BLaER1 (cell line): ENCODE measurements around the gene OR2W1.

Source experiments
- H3K27ac ChIP-seq: shearing (Covaris generic); formaldehyde crosslinking; 2 replicates; pipeline ENCODE4 v1.8.1; 2022
- H3K27me3 ChIP-seq: shearing (Covaris generic); formaldehyde crosslinking; 2 replicates; pipeline ENCODE4 v1.8.1; 2022
- H3K36me3 ChIP-seq: shearing (Covaris generic); formaldehyde crosslinking; 2 replicates; pipeline ENCODE4 v1.8.1; 2022
- H3K4me1 ChIP-seq: shearing (Covaris generic); formaldehyde crosslinking; 2 replicates; pipeline ENCODE4 v1.8.1; 2022
- H3K4me2 ChIP-seq: shearing (Covaris generic); formaldehyde crosslinking; 2 replicates; pipeline ENCODE4 v1.8.1; 2022
- H3K4me3 ChIP-seq: shearing (Covaris generic); formaldehyde crosslinking; 2 replicates; pipeline ENCODE4 v1.8.1; 2022
- H3K9ac ChIP-seq: shearing (Covaris generic); formaldehyde crosslinking; 2 replicates; pipeline ENCODE4 v1.8.1; 2022
- H3K9me3 ChIP-seq: shearing (Covaris generic); formaldehyde crosslinking; 2 replicates; pipeline ENCODE4 v1.8.1; 2022
- H4K20me1 ChIP-seq: shearing (Covaris generic); formaldehyde crosslinking; 2 replicates; pipeline ENCODE4 v1.8.1; 2022
- Cebpa-rat ChIP-seq: shearing (Covaris generic); IDR thresholded peaks from 2 replicates; pipeline ENCODE4 v1.8.1; 2022

Gene OR2W1, protein sequence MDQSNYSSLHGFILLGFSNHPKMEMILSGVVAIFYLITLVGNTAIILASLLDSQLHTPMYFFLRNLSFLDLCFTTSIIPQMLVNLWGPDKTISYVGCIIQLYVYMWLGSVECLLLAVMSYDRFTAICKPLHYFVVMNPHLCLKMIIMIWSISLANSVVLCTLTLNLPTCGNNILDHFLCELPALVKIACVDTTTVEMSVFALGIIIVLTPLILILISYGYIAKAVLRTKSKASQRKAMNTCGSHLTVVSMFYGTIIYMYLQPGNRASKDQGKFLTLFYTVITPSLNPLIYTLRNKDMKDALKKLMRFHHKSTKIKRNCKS

DNA sequence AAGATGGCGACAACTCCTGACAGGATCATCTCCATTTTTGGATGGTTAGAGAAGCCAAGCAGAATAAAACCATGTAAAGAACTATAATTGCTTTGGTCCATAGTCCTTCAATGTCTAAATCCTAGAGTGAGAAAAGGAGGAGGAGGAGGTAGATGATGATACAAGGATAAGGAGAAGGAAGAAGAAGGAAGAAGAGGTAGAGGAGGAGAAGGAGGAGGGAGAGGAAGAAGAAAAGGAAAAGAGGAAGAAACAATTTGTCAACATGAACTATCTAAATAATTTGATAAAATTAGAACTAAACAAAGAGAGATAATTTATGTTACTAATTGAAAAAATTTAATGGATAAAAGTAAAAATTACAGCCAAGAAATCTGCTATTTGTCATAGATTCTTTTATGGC is at the start of gene OR2W1:
Gene OR2W1, minus strand, starts transcription at position 101 of the 400 bp plus-strand sequence. Its CDS starts 0 bp downstream, at position 101.
- no peaks in the 10 kb centered on the region for H3K36me3 ChIP-seq
- H3K27me3 ChIP-seq, result no peaks in the 10 kb centered on the region
- no peak for TF ChIP-seq Cebpa-rat
- H3K9me3 ChIP-seq, result peaks cover 3% of the 10 kb centered on the region; the same call in 1 of the 2 replicates
- H3K4me1 ChIP-seq, result no peaks in the 10 kb centered on the region
- H3K4me3 ChIP-seq, result no peak within 1 kb of the TSS
- H3K27ac ChIP-seq, result no peak within 1 kb of the TSS
- no peak within 1 kb of the TSS for H3K4me2 ChIP-seq
- no peak within 1 kb of the TSS for H3K9ac ChIP-seq
- H4K20me1 ChIP-seq, result no peaks in the 10 kb centered on the region

DNA sequence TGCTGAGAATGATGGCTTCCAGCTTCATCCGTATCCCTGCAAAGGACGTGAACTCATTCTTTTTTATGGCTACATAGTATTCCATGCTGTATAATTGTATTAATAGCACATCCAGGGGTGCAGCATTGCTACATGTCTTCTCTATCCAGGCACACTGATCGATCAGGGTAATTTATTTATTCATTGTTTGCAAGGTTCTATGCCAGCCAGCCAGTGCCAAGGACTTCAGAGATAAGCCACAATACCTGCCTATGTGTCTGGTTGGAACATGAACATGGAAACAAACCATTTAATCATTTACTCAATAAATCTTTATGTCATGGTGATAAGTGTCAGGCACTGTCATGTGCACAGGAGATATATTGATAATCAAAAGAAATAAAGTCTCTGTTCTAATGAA is 48.0 kb upstream of the OR2W1 start:
- Histone ChIP-seq H3K36me3 (no peaks in the 10 kb centered on the region), H3K4me3 (no peak overlapping the region), H3K4me1 (no peaks in the 10 kb centered on the region), H3K27me3 (no peaks in the 10 kb centered on the region), H3K4me2 (no peak overlapping the region), H3K9ac (no peak overlapping the region), H3K27ac (no peak overlapping the region), H3K9me3 (no peaks in the 10 kb centered on the region), H4K20me1 (no peaks in the 10 kb centered on the region)
- no peak for TF ChIP-seq Cebpa-rat

DNA sequence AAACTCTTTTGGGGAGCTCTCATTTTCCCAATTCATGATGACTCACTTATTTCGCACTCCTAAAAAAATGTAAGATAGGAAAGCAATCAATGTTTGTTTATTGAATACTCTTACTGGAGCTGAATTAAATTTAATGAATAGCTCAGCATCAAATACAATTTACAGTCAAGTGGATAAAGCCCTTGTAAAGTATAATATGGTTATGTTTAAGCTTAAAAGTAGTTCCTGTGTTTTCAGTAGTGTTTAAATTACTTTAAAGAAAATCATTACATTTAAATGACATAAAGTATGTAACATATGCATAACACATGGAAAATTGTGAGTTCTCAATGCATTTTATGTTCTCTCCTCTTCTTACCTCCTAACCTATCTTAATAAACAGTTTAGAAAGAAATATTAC is 42.2 kb upstream of the OR2W1 start, which contains the start of gene OR2B3:
Gene OR2B3, minus strand, starts transcription at position 101 of the 400 bp plus-strand sequence. Its CDS starts 65 bp downstream, at position 36.
- no peaks in the 10 kb centered on the region for H3K27me3 ChIP-seq
- no peak within 1 kb of the TSS for H3K4me3 ChIP-seq
- no peaks in the 10 kb centered on the region for H3K36me3 ChIP-seq
- H3K9ac ChIP-seq, result no peak within 1 kb of the TSS
- no peak within 1 kb of the TSS for H3K4me2 ChIP-seq
- H3K4me1 ChIP-seq, result no peaks in the 10 kb centered on the region
- no peak within 1 kb of the TSS for H3K27ac ChIP-seq
- H4K20me1 ChIP-seq, result no peaks in the 10 kb centered on the region
- no peak for TF ChIP-seq Cebpa-rat
- H3K9me3 ChIP-seq, result no peaks in the 10 kb centered on the region

DNA sequence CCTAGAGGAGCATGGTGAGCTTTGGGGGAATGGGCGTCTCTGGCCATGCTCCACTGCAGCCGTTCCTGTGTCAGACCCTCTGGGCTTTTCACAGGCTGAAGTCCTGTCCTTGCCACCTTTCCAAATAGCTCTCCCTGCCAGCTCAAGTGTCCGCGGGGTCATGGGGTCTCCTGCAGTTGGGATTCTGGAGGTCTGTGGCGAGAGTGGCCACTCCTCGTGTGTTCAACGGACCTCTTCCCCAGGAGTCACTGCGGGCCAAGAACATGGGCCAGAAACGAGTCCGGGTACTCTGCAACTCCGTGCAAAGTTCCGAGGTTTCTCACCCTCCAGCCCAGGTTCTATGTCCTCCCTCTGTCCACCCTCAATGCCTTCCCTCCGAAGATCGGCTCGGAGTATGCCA is 37.5 kb upstream of the OR2W1 start:
- H3K9ac ChIP-seq, result no peak overlapping the region
- H3K9me3 ChIP-seq, result no peaks in the 10 kb centered on the region
- H3K4me3 ChIP-seq, result no peak overlapping the region
- H4K20me1 ChIP-seq, result no peaks in the 10 kb centered on the region
- H3K27me3 ChIP-seq, result no peaks in the 10 kb centered on the region
- no peak overlapping the region for H3K4me2 ChIP-seq
- no peak for TF ChIP-seq Cebpa-rat
- no peak overlapping the region for H3K27ac ChIP-seq
- no peaks in the 10 kb centered on the region for H3K4me1 ChIP-seq
- no peaks in the 10 kb centered on the region for H3K36me3 ChIP-seq

DNA sequence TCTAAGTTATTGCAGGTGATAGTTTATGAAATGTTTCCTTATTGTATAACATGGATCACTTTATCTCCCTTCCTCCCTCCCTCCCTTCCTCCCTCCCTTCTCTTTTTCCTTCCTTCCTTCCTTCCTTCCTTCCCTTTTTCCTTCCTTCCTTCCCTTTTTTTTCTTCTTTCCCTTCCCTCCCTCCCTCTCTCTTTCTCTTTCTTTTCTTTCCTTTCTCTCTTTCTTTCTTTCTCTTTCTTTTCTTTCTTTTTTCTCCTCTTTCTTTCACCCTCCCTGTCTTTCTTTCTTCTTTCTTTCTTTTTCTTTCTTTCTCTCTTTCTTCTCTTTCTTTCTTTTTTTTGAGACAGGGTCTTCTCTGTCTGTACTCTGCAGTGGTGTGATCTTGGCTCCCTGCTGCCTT is 36.3 kb upstream of the OR2W1 start:
- Histone ChIP-seq H3K27ac (no peak overlapping the region), H4K20me1 (no peaks in the 10 kb centered on the region)

DNA sequence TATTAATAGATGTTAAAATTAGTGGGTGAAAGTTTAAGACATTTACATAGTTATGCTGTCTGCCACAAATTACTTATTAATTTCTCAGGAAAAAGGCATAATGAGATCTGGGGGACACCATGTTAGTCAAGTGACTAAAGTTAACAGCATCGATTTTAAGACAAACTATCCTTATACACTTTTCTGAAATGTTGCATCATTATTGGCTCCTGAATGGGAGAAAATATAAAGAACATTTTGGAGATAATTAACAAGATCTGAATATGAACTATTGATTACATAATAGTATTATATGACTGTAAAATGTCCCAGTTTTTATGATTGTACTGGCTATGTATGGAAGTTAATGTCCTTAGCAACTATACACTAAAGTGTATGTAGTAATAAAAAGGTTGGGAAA is 34.2 kb upstream of the OR2W1 start:
- Histone ChIP-seq H3K9me3 (no peaks in the 10 kb centered on the region), H3K4me1 (no peaks in the 10 kb centered on the region), H3K36me3 (no peaks in the 10 kb centered on the region), H3K4me3 (no peak overlapping the region), H3K27ac (no peak overlapping the region), H3K9ac (no peak overlapping the region), H4K20me1 (no peaks in the 10 kb centered on the region), H3K27me3 (no peaks in the 10 kb centered on the region), H3K4me2 (no peak overlapping the region)
- TF ChIP-seq Cebpa-rat, result no peak

More for the DNA sequence above, 36.3 kb upstream of the OR2W1 start:
- no peaks in the 10 kb centered on the region for H3K36me3 ChIP-seq
- H3K27me3 ChIP-seq, result no peaks in the 10 kb centered on the region
- no peaks in the 10 kb centered on the region for H3K4me1 ChIP-seq
- no peaks in the 10 kb centered on the region for H3K9me3 ChIP-seq
- TF ChIP-seq Cebpa-rat, result no peak
- no peak overlapping the region for H3K4me2 ChIP-seq
- H3K9ac ChIP-seq, result no peak overlapping the region
- no peak overlapping the region for H3K4me3 ChIP-seq

DNA sequence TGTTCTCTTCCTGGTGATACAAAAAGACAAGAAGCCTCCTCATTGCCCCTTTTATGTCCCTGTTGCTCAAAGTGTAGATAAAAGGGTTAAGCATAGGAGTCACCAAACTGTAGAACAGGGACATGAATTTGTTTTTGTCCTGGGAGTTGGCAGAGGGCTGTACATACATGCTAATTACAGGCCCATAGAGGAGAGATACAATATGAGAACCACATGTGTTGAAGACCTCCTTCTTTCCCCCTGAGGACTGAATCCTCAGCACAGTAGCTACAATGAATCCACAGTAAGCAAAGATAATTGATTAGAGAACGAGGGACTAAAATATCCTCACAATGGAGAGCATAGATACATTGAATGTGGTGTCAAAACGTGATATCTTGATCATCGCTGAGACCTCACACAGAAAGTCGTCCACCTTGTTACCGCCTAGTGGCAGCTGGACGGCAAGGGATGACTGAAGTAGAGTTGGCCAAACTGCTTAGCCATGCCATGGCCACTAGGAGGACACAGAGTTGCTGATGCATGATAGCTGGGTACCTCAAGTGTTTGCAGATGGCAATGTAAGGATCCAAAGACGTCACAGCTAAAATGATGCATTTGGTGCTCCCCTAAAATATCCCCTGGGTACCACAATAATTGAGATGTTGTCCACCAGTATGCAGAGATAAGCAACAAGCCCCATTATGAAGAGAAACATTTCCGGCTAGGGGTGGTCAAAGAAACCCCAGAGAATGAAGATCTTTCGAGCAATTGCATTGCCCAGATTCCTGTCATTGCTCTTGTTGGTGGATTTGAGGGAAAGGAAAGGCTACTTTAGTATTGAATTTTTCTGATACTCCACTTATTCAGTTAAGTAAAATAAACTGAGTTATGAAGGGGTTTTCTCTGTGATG is 27.1 kb upstream of the OR2W1 start:
- no peaks in the 10 kb centered on the region for H3K4me1 ChIP-seq
- H3K4me2 ChIP-seq, result no peak overlapping the region
- TF ChIP-seq Cebpa-rat, result no peak
- H3K4me3 ChIP-seq, result no peak overlapping the region
- H3K9ac ChIP-seq, result no peak overlapping the region
- H3K36me3 ChIP-seq, result no peaks in the 10 kb centered on the region
- H3K9me3 ChIP-seq, result no peaks in the 10 kb centered on the region
- H4K20me1 ChIP-seq, result no peaks in the 10 kb centered on the region
- no peak overlapping the region for H3K27ac ChIP-seq
- H3K27me3 ChIP-seq, result no peaks in the 10 kb centered on the region

DNA sequence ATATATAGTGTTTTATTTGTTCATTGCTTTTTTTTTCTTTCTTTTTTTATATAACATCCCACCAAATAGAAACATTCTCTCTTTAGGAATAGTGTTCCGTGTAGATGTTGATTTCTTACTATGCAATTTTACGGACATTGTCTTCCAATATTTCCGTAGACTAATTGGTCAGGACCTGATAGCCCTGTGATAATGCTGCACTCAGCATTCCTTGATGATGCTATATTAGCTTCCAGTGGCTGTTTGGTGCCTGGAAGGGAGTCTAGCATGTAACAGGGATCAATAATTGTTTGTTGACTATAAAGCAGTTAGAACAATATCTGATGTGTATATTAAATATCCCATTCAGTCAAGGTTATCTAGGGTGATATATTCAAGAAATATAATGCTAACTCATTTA is 6.7 kb upstream of the OR2W1 start:
- no peak for TF ChIP-seq Cebpa-rat
- H3K9me3 ChIP-seq, result no peaks in the 10 kb centered on the region
- H3K4me1 ChIP-seq, result no peaks in the 10 kb centered on the region
- H3K36me3 ChIP-seq, result no peaks in the 10 kb centered on the region
- no peaks in the 10 kb centered on the region for H3K27me3 ChIP-seq
- H4K20me1 ChIP-seq, result no peaks in the 10 kb centered on the region
- no peak overlapping the region for H3K4me2 ChIP-seq
- no peak overlapping the region for H3K27ac ChIP-seq
- no peak overlapping the region for H3K9ac ChIP-seq
- H3K4me3 ChIP-seq, result no peak overlapping the region

DNA sequence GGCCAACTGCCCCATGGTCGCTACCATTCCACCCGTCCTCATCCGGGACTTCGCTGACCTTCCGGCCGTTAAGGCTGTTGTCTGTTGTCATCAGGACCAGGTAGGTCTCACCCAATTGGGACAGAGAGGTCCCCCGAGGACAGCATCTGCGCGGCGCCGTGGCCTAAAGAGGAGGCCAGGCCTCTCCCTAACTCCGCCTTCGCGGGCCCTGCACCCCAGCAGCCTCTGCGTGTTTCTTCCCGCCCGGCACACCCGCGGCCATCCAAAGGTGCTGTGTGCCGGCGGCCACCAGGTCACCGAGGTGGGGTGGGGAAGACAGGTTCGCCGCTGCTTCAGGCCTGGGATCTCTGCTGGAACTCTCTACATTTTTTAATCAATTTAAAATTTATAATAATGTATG is 9.0 kb downstream of the OR2W1 start:
- H3K4me2 ChIP-seq, result no peak overlapping the region
- TF ChIP-seq Cebpa-rat, result no peak
- H3K36me3 ChIP-seq, result no peaks in the 10 kb centered on the region
- no peak overlapping the region for H3K27ac ChIP-seq
- no peak overlapping the region for H3K9ac ChIP-seq
- H3K27me3 ChIP-seq, result no peaks in the 10 kb centered on the region
- H3K4me1 ChIP-seq, result no peaks in the 10 kb centered on the region
- H3K4me3 ChIP-seq, result no peak overlapping the region
- no peaks in the 10 kb centered on the region for H4K20me1 ChIP-seq
- no peaks in the 10 kb centered on the region; the same call in 1 of the 2 replicates for H3K9me3 ChIP-seq

DNA sequence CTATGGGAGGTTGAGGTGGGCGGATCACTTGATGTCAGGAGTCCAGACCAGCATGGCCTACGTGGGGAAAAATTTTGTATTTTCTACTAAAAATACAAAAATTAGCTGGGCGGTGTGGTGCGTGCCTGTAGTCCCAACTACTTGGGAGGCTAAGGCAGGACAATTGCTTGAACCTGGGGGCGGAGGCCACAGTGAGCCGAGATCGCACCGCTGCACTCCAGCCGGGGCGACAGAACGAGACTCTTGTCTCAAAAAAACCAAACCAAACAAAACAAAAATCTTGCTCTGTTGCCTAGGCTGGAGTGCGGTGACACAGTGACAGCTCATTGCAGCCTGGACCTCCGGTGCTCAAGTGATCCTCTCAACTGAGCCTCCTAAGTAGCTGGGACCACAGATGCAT is 16.2 kb downstream of the OR2W1 start:
- Histone ChIP-seq H3K9me3 (no peaks in the 10 kb centered on the region), H3K4me2 (no peak overlapping the region), H3K4me3 (no peak overlapping the region), H3K4me1 (no peaks in the 10 kb centered on the region), H3K27ac (no peak overlapping the region), H3K9ac (no peak overlapping the region), H3K27me3 (no peaks in the 10 kb centered on the region), H3K36me3 (no peaks in the 10 kb centered on the region), H4K20me1 (no peaks in the 10 kb centered on the region)
- TF ChIP-seq Cebpa-rat, result no peak
